ENCODE results near the gene ZNF384. TPM values are rescaled to one million over a fixed set of nuclear protein-coding genes. Genes with fewer than 3 reads are reported as not detected.

Gene ZNF384
- total RNA-seq, 1 donor from 2014 or later = 78.3 TPM

GRCh38 chr12:6646276-6647082 is 42.7 kb downstream of the ZNF384 start:
- peak overlapping the region; percentile 33 for H3K27ac Mint-ChIP-seq
- H3K36me3 Mint-ChIP-seq = peaks cover 40% of the 10 kb centered on the region
- no peak for TF ChIP-seq CTCF (conservative IDR thresholded peaks at IDR 0.05)
- H3K27me3 Mint-ChIP-seq = peaks cover 30% of the 10 kb centered on the region
- DNase-seq (ENCODE audit: extremely low spot score, unreplicated experiment) = no peak
- H3K4me3 Mint-ChIP-seq = peak overlapping the region; percentile 76
- H3K9me3 Mint-ChIP-seq = peaks cover 6% of the 10 kb centered on the region
- H3K4me1 Mint-ChIP-seq (ENCODE audit: unreplicated experiment) = no peaks in the 10 kb centered on the region

GRCh38 chr12:6644903-6645302 is 44.3 kb downstream of the ZNF384 start:
- Mint-ChIP-seq H3K4me1 (ENCODE audit: unreplicated experiment) (no peaks in the 10 kb centered on the region), H3K4me3 (no peak overlapping the region), H3K36me3 (peaks cover 31% of the 10 kb centered on the region), H3K9me3 (peaks cover 6% of the 10 kb centered on the region), H3K27ac (no peak overlapping the region), H3K27me3 (peaks cover 40% of the 10 kb centered on the region)
- DNase-seq (ENCODE audit: extremely low spot score, unreplicated experiment) = no peak
- no peak for TF ChIP-seq CTCF (conservative IDR thresholded peaks at IDR 0.05)

GRCh38 chr12:6644257-6644596 is 44.9 kb downstream of the ZNF384 start:
- no peak overlapping the region for H3K4me3 Mint-ChIP-seq
- peaks cover 6% of the 10 kb centered on the region for H3K9me3 Mint-ChIP-seq
- no peak for DNase-seq (ENCODE audit: extremely low spot score, unreplicated experiment)
- H3K27me3 Mint-ChIP-seq = peaks cover 43% of the 10 kb centered on the region
- no peak for TF ChIP-seq CTCF (conservative IDR thresholded peaks at IDR 0.05)
- no peak overlapping the region for H3K27ac Mint-ChIP-seq
- H3K4me1 Mint-ChIP-seq (ENCODE audit: unreplicated experiment) = no peaks in the 10 kb centered on the region
- H3K36me3 Mint-ChIP-seq = peaks cover 31% of the 10 kb centered on the region

- no peak for DNase-seq (ENCODE audit: extremely low spot score, unreplicated experiment)
- TF ChIP-seq CTCF (conservative IDR thresholded peaks at IDR 0.05) = no peak
- Mint-ChIP-seq H3K27me3 (peaks cover 44% of the 10 kb centered on the region), H3K4me1 (ENCODE audit: unreplicated experiment) (no peaks in the 10 kb centered on the region), H3K36me3 (peaks cover 31% of the 10 kb centered on the region), H3K9me3 (peaks cover 6% of the 10 kb centered on the region), H3K4me3 (no peak overlapping the region), H3K27ac (no peak overlapping the region)
Observed at GRCh38 chr12:6643569-6644256, 45.5 kb downstream of the ZNF384 start.

- Mint-ChIP-seq H3K36me3 (peaks cover 16% of the 10 kb centered on the region), H3K4me1 (ENCODE audit: unreplicated experiment) (peaks cover 2% of the 10 kb centered on the region), H3K27ac (no peak overlapping the region), H3K4me3 (no peak overlapping the region), H3K9me3 (peaks cover 6% of the 10 kb centered on the region), H3K27me3 (peaks cover 44% of the 10 kb centered on the region)
- TF ChIP-seq CTCF (conservative IDR thresholded peaks at IDR 0.05) = no peak
- DNase-seq (ENCODE audit: extremely low spot score, unreplicated experiment) = no peak
Observed at GRCh38 chr12:6641131-6641530, 48.0 kb downstream of the ZNF384 start.
